IPS-18a (cell line): ENCODE results near the gene IQCM.

Experiments used
- H3K27ac ChIP-seq: one replicate; pipeline ENCODE4 v1.5.1; 2013; ENCODE audit warnings: low read length
- H3K27me3 ChIP-seq: one replicate; pipeline ENCODE4 v1.6.1; 2013; ENCODE audit warnings: mild to moderate bottlenecking, low read length; ENCODE audit not compliant: control insufficient read depth, insufficient read depth
- H3K36me3 ChIP-seq: one replicate; pipeline ENCODE4 v1.6.1; 2013; ENCODE audit warnings: low read depth, low read length; ENCODE audit not compliant: control insufficient read depth
- H3K4me1 ChIP-seq: one replicate; pipeline ENCODE4 v1.6.1; 2013; ENCODE audit warnings: low read depth, low read length; ENCODE audit not compliant: control insufficient read depth
- H3K4me3 ChIP-seq: one replicate; pipeline ENCODE4 v1.5.1; 2013; ENCODE audit warnings: low read length
- H3K9ac ChIP-seq: one replicate; pipeline ENCODE4 v1.6.1; 2013; ENCODE audit warnings: mild to moderate bottlenecking, low read length, moderate library complexity
- H3K9me3 ChIP-seq: one replicate; pipeline ENCODE4 v1.6.1; 2013; ENCODE audit warnings: low read depth, low read length; ENCODE audit not compliant: control insufficient read depth

The IQCM gene

DNA sequence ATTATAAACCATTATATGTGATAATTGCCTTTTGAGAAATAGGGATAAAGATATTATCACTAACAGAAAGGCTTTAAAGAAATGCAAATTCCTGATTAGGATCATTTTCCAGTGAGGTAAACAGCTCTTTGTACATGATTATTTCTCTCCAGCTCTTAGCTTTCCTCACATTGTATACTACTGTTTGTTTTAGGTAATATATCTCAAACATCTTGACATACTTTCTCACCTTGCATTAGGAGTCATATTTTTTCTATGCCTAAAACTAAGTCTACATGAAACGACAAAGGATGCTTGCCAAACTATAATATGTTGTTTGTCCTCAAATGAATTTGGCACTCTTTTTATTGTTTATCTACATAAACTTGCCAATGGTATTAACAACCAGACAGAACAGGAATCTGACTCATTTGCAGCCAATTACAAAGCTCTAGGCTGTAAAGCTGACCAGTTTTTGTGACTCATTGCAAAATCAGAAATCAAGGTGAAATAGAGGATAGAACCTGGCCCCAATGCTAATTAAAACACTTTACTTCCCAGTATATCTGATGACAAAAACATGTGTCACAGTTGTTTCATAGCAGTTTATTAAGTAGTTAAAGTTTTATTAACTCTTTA lies 107.0 kb downstream of the IQCM start:
- H3K36me3 ChIP-seq = no peaks in the 10 kb centered on the region
- no peaks in the 10 kb centered on the region for H3K4me1 ChIP-seq
- H3K9me3 ChIP-seq = no peaks in the 10 kb centered on the region
- no peak overlapping the region for H3K4me3 ChIP-seq
- H3K27me3 ChIP-seq = no peaks in the 10 kb centered on the region
- H3K27ac ChIP-seq = no peak overlapping the region
- H3K9ac ChIP-seq = no peak overlapping the region

DNA sequence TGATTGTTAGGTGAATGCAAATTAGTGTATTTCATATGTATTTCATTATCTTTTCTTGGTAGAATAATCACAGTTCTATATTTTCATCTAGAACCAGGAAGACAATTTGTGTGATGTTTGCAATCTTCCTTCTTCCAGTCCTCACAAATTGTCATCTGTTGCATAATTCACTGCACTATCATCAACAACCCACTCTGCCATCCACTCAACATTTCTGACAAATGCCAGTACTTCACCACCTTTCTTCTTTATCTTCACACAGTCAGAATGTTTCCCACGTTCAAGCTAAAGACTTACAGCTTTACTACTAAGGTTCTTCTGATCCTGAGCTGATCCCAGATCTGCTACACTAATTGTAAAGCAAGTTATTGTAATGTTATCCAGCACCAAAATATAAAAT lies 107.8 kb downstream of the IQCM start:
- Histone ChIP-seq H3K9ac (no peak overlapping the region), H3K9me3 (no peaks in the 10 kb centered on the region), H3K4me3 (no peak overlapping the region), H3K36me3 (no peaks in the 10 kb centered on the region), H3K27me3 (no peaks in the 10 kb centered on the region), H3K27ac (no peak overlapping the region), H3K4me1 (no peaks in the 10 kb centered on the region)

DNA sequence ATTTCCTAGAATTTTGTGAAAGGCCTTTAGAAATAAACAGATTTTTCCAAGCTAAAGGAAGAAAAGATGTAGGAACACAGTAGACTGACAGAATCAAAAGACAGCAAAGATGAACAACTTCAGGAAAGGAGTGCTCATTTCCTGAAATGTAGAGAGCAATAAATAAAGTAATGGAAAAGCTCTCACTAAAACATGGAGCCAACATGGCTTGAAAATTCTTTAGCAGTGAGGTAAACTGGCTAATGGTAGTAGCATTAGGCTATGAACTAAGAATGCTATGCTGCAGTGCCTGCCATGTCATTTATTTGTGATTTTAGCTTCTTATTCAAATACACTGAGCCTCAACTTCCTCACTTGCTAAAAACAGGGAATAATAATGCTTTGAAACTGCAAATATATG lies 108.7 kb downstream of the IQCM start:
- Histone ChIP-seq H3K27me3 (no peaks in the 10 kb centered on the region), H3K36me3 (no peaks in the 10 kb centered on the region), H3K9me3 (no peaks in the 10 kb centered on the region), H3K4me1 (no peaks in the 10 kb centered on the region), H3K4me3 (no peak overlapping the region), H3K27ac (no peak overlapping the region), H3K9ac (no peak overlapping the region)

GRCh38 chr4:149702414-149703293 lies 113.0 kb downstream of the IQCM start:
- H3K9me3 ChIP-seq = no peaks in the 10 kb centered on the region
- peaks cover 11% of the 10 kb centered on the region for H3K4me1 ChIP-seq
- no peaks in the 10 kb centered on the region for H3K36me3 ChIP-seq
- H3K9ac ChIP-seq = no peak overlapping the region
- H3K27ac ChIP-seq = no peak overlapping the region
- no peak overlapping the region for H3K4me3 ChIP-seq
- no peaks in the 10 kb centered on the region for H3K27me3 ChIP-seq

- Histone ChIP-seq H3K9ac (no peak overlapping the region), H3K36me3 (no peaks in the 10 kb centered on the region), H3K27me3 (no peaks in the 10 kb centered on the region), H3K27ac (no peak overlapping the region), H3K4me1 (peaks cover 11% of the 10 kb centered on the region), H3K4me3 (no peak overlapping the region), H3K9me3 (no peaks in the 10 kb centered on the region)
Measured at GRCh38 chr4:149701435-149702156, 114.0 kb downstream of the IQCM start.

GRCh38 chr4:149700272-149700671 lies 115.4 kb downstream of the IQCM start:
- no peak overlapping the region for H3K27ac ChIP-seq
- H3K9me3 ChIP-seq = no peaks in the 10 kb centered on the region
- H3K27me3 ChIP-seq = no peaks in the 10 kb centered on the region
- H3K36me3 ChIP-seq = no peaks in the 10 kb centered on the region
- H3K4me1 ChIP-seq = peaks cover 11% of the 10 kb centered on the region
- no peak overlapping the region for H3K9ac ChIP-seq
- H3K4me3 ChIP-seq = no peak overlapping the region

DNA sequence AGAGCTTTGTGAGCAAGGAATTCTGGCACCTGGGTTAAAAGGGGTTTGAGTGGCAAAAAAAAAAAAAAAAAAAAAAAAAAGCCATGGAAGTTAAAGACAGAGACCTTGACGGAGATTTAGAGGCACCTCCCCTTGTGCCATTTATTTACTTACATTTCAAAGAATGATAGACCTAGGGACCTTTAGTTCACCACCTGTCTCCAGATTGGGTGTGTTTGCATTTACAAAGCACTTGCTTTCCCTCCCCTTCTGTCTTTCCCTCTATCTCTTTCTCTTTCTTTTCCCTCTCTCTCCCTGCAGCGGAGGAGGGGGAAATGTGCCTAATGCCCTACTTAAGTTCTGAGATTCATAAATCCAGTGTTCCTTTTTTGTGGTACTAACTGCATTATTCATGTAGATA lies 116.0 kb downstream of the IQCM start:
- no peak overlapping the region for H3K4me3 ChIP-seq
- H3K36me3 ChIP-seq = no peaks in the 10 kb centered on the region
- H3K9me3 ChIP-seq = no peaks in the 10 kb centered on the region
- no peaks in the 10 kb centered on the region for H3K27me3 ChIP-seq
- H3K9ac ChIP-seq = no peak overlapping the region
- H3K27ac ChIP-seq = no peak overlapping the region
- peaks cover 11% of the 10 kb centered on the region for H3K4me1 ChIP-seq

DNA sequence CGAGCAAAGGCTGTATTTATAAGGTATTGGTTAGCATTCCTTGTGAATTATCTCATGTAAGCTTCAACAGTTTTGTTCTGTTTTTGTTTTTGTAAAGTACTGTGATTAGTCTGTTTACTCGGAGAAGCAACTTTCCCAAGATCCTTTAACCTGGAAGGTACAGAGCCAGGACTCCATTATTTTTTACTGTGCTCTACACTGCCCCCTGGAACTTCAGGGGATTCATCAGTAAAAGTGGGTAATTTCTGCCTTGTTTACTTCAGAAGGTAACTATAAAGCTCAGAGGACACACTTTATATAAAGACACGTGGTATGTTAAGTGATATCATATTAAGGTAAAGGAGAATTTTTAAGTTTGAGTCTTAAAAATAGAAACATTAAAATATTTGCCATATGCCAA lies 124.9 kb downstream of the IQCM start:
- Histone ChIP-seq H3K4me1 (no peaks in the 10 kb centered on the region), H3K9me3 (no peaks in the 10 kb centered on the region), H3K36me3 (no peaks in the 10 kb centered on the region), H3K9ac (no peak overlapping the region), H3K27me3 (no peaks in the 10 kb centered on the region), H3K27ac (no peak overlapping the region), H3K4me3 (no peak overlapping the region)

GRCh38 chr4:149684516-149684915 lies 131.1 kb downstream of the IQCM start:
- H3K27me3 ChIP-seq = no peaks in the 10 kb centered on the region

DNA sequence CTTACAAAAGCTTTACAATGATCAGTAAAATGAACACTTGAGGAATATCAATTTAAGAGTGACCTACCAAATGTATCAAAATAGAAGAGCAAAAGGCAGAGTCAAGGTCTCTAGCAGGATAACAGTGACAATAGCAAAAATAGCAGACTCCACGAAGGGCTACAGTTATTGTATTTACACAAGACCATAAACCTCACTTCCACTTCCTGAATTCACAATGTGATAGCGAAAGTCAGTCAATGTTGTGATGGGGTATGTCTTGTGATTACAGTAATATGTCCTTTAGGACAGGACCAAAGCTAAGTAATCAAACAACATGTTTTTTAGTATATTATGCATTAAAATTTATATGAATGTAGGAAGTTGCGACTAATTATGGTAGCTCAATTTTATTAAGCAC lies 139.6 kb downstream of the IQCM start:
- Histone ChIP-seq H3K9ac (no peak overlapping the region), H3K4me1 (no peaks in the 10 kb centered on the region), H3K4me3 (no peak overlapping the region), H3K27me3 (no peaks in the 10 kb centered on the region), H3K36me3 (no peaks in the 10 kb centered on the region), H3K9me3 (no peaks in the 10 kb centered on the region), H3K27ac (no peak overlapping the region)

More at GRCh38 chr4:149684516-149684915, 131.1 kb downstream of the IQCM start:
- no peak overlapping the region for H3K9ac ChIP-seq
- H3K4me3 ChIP-seq = no peak overlapping the region
- no peak overlapping the region for H3K27ac ChIP-seq
- H3K4me1 ChIP-seq = no peaks in the 10 kb centered on the region
- no peaks in the 10 kb centered on the region for H3K9me3 ChIP-seq
- no peaks in the 10 kb centered on the region for H3K36me3 ChIP-seq

DNA sequence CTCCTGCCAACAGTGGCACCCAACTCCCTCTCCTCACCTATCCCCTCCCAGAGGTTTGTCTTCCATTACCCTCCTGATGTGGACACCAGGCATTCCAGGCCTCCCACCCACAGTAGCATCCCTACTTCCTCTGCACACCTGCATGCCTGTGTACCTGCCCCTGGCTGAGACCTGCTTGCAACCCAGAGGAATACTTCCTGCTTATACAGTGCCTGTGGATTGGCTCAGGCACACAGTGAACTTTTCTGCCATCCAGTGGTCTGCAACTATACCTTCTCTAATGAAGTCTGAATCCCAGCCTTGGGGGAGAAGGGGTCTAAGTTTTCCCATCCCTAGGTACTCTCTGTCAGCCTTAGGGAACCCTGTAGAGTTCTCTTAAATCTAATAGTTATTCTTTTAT lies 169.9 kb downstream of the IQCM start:
- Histone ChIP-seq H3K9ac (no peak overlapping the region), H3K27ac (no peak overlapping the region), H3K36me3 (no peaks in the 10 kb centered on the region), H3K4me3 (no peak overlapping the region), H3K4me1 (no peaks in the 10 kb centered on the region), H3K27me3 (no peaks in the 10 kb centered on the region), H3K9me3 (no peaks in the 10 kb centered on the region)
